Vagina (tissue), 2 donors: ENCODE measurements around the gene PAX9. TPM values are rescaled to one million over a fixed set of nuclear protein-coding genes. Genes with fewer than 3 reads are reported as not detected.

ENCODE experiments used
- DNase-seq, 2 donors: peaks; one replicate each; pipeline ENCODE4 v3.0.0-alpha.2; 2017; ENCODE audit errors: extremely low spot score in 2 of 2
- H3K27ac ChIP-seq: fragments of 200-600 bp; sonication (generic); one replicate; pipeline ENCODE4 v1.5.1; 2019
- H3K27me3 ChIP-seq: fragments of 200-600 bp; sonication (generic); one replicate; pipeline ENCODE4 v1.5.1; 2019
- H3K36me3 ChIP-seq, 2 donors: fragments of 200-600 bp; sonication (generic); one replicate each; pipeline ENCODE4 v1.5.1; 2017 to 2019
- H3K4me1 ChIP-seq: fragments of 200-600 bp; sonication (generic); one replicate; pipeline ENCODE4 v1.5.1; 2019
- H3K4me3 ChIP-seq, 2 donors: fragments of 200-600 bp; sonication (generic); 1 replicate in 1 of 2; 2 replicates in 1 of 2; pipeline ENCODE4 v1.5.1; 2016 to 2019
- H3K9me3 ChIP-seq: fragments of 200-600 bp; sonication (generic); one replicate; pipeline ENCODE4 v1.5.1; 2019
- POLR2A ChIP-seq, 2 donors: fragments of 450-650 bp; IDR thresholded peaks; one replicate each; pipeline ENCODE4 v1.6.1; 2017; ENCODE audit warnings: antibody characterized with exemption in 2 of 2, mild to moderate bottlenecking in 2 of 2, moderate library complexity in 2 of 2
- POLR2AphosphoS5 ChIP-seq, 2 donors: sonication (generic); formaldehyde crosslinking; IDR thresholded peaks; one replicate each; pipeline ENCODE4 v1.9.0; 2017; ENCODE audit warnings: antibody characterized with exemption in 2 of 2, mild to moderate bottlenecking in 2 of 2, low read depth in 1 of 2; ENCODE audit not compliant: insufficient read depth in 1 of 2
- intact Hi-C: fragments of 100-400 bp; cut with DNase I; formaldehyde crosslinking; loops from one replicate; pipeline ENCODE4 v1.15.1; 2023
- total RNA-seq: library from RNA; depleted of rRNA; stranded (reverse); fragments of >200 nt; gene quantifications from one replicate; pipeline ENCODE4 v1.2.3, GENCODE V29; 2016
- TF ChIP-seq, protein P1 (sequence below), 3 experiments: fragments of 450-650 bp in 2 of 3; fragments of 200-600 bp in 1 of 3; sonication (generic) in 1 of 3; IDR thresholded peaks; one replicate each; pipeline ENCODE4 v1.5.1; 2017 to 2019; ENCODE audit warnings: antibody characterized with exemption in 3 of 3, mild to moderate bottlenecking in 2 of 3, moderate library complexity in 2 of 3

The PAX9 gene
- total RNA-seq, 1 donor from 2014 or later: 1.5 TPM

DNA sequence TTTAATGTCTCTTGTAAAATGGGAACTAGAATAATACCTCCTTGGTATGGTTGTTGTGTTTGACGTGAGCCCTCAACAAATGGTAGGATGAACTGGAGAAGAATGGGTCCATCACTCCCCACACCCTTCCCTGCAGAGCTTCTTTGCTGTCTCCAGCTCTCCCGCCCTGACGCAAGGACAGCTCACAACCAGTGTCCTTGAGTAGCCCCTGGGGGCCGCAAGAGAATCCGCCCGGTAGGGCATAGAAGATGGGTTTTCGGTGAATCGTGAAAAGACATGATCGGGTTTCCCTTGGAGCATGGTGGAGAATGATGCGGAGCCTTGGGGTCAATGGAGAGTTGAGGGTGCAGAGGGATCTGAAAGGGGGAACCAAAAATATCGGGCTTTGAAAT is 6.1 kb upstream of the PAX9 start:
- no peak overlapping the region for H3K4me3 ChIP-seq
- H3K27me3 ChIP-seq: peaks cover 31% of the 10 kb centered on the region
- H3K9me3 ChIP-seq: no peaks in the 10 kb centered on the region
- H3K4me1 ChIP-seq: peaks cover 32% of the 10 kb centered on the region
- H3K27ac ChIP-seq: no peak overlapping the region
- no peaks in the 10 kb centered on the region for H3K36me3 ChIP-seq
- TF ChIP-seq POLR2AphosphoS5 (IDR thresholded peaks at IDR 0.05; ENCODE audit: insufficient read depth in 1 of 2, low read depth in 1 of 2) (no peak), POLR2A (IDR thresholded peaks at IDR 0.05) (no peak)
- TF ChIP-seq, protein P1, sequence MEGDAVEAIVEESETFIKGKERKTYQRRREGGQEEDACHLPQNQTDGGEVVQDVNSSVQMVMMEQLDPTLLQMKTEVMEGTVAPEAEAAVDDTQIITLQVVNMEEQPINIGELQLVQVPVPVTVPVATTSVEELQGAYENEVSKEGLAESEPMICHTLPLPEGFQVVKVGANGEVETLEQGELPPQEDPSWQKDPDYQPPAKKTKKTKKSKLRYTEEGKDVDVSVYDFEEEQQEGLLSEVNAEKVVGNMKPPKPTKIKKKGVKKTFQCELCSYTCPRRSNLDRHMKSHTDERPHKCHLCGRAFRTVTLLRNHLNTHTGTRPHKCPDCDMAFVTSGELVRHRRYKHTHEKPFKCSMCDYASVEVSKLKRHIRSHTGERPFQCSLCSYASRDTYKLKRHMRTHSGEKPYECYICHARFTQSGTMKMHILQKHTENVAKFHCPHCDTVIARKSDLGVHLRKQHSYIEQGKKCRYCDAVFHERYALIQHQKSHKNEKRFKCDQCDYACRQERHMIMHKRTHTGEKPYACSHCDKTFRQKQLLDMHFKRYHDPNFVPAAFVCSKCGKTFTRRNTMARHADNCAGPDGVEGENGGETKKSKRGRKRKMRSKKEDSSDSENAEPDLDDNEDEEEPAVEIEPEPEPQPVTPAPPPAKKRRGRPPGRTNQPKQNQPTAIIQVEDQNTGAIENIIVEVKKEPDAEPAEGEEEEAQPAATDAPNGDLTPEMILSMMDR (IDR thresholded peaks at IDR 0.05): no peak
- intact Hi-C loops: no loop called here
- DNase-seq: no peak

DNA sequence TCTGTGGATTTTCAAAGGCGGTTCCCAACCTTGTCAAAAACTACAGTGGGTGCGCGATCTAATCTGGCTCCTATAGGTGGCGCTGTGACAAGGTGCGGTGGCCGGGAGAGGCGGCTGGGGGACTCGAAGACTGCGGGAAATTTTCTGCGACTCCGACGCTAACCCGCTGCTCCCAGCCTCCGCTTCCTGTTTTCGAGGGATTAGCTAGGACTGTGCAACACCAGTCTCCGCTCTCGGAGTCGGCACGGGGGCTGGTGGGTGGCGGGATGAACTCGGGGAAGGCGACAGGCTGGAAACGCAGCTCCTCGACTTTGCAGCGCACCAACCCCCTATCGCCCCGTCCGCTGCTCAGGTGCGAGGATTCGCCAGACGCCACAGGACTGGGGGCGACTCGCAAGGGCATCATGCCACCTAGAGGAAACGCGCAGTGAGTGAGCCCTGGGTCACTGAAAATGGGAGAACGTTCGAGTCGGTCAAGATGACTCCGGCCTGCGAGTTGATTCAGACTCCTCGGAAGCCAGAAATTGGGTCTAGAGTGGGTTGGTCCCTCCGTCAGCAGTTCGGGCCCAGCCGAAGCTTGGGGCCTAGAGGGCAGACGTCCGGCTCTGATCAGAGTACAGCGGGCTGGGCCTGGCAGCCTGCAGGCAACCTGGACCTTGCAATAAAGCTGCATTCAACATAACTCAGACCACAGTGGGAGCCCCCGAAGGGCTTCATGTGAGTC is 5.5 kb upstream of the PAX9 start:
- no peak overlapping the region for H3K27ac ChIP-seq
- no peaks in the 10 kb centered on the region for H3K36me3 ChIP-seq
- peaks cover 35% of the 10 kb centered on the region for H3K4me1 ChIP-seq
- no peak for DNase-seq
- peak overlapping the region in 1 of 2 donors; percentile 31 for H3K4me3 ChIP-seq
- H3K9me3 ChIP-seq: no peaks in the 10 kb centered on the region
- peaks cover 35% of the 10 kb centered on the region for H3K27me3 ChIP-seq
- intact Hi-C loops: no loop called here
- TF ChIP-seq POLR2AphosphoS5 (IDR thresholded peaks at IDR 0.05; ENCODE audit: insufficient read depth in 1 of 2, low read depth in 1 of 2) (no peak), POLR2A (IDR thresholded peaks at IDR 0.05) (no peak)
- TF ChIP-seq, protein P1 (IDR thresholded peaks at IDR 0.05): no peak

DNA sequence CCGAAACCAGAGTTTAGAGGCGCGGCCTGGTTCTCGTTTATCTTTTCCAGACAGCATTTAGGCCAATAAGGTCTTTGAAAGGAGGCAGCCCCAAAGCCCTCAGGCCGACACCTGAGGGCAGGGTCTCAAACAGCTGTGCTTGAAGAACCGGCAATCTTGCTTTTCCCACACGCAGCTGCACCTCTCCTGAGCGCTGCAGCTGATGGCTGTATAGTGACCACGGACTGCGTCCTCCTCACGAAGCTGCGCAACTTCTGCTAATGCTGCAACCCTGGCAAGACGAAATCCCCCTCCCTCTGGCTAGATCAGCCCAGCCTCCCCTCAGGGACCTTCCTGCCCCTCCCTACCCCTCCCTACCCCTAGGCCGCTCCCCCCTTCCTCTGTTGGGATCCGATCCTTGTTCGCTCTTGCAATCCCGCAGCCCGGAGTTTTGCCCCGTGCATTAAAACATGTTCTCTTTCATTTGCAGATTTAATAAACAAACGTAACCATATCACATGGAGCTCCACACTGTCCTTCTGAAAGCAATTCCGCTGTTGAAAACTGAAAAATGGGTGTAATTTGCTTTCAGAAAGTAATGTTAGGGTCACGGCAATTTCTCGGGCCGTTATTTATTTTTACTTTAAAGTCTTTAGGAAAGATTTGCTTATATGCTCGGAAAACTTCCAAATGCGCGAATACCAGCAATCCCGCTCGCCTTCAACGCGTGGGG is 4.8 kb upstream of the PAX9 start:
- intact Hi-C loops: no loop called here
- no peak overlapping the region for H3K27ac ChIP-seq
- H3K36me3 ChIP-seq: no peaks in the 10 kb centered on the region
- no peak for DNase-seq
- TF ChIP-seq POLR2AphosphoS5 (IDR thresholded peaks at IDR 0.05; ENCODE audit: insufficient read depth in 1 of 2, low read depth in 1 of 2) (no peak), POLR2A (IDR thresholded peaks at IDR 0.05) (no peak)
- TF ChIP-seq, protein P1 (IDR thresholded peaks at IDR 0.05): no peak
- no peaks in the 10 kb centered on the region for H3K9me3 ChIP-seq
- H3K4me1 ChIP-seq: peaks cover 42% of the 10 kb centered on the region
- peaks cover 42% of the 10 kb centered on the region for H3K27me3 ChIP-seq
- H3K4me3 ChIP-seq: peak overlapping the region; percentile 23 to 31

DNA sequence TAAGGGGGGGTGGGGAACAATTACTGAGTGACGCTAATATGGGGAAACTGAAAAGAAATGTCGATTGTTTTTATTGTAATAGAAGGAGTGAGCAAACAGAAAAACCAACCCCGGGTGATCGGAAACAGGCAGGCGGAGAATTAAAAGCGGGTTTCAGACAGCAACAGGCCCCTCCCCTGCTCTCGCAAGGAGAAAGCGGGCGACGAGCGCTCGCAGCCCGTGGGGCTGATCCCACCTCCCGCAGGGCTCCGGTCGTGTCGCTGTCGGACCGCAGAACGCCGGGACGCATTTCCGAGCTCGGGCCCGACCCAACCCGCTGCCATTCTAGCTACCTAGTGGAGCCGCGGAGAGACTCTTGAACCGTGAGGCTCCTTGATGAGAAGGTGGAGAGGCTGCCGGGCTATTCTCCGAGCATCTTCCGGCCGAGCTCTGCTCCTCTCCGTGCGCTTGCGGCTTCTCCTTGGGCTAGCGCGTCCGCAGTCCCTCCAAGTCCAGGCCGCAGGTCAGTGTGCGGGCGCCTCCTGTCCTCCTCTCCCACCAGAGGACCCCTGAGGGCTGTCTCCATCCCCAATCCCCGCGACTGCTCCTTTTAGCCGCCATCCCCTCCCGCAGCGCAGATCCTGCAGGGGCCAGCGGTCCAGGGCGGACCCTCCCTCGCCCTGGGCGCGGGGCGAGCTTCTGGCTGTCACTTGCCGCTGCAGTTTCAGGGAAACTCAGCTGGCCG is 4.1 kb upstream of the PAX9 start:
- H3K4me1 ChIP-seq: peaks cover 49% of the 10 kb centered on the region
- H3K36me3 ChIP-seq: no peaks in the 10 kb centered on the region
- H3K27me3 ChIP-seq: peaks cover 44% of the 10 kb centered on the region
- H3K9me3 ChIP-seq: no peaks in the 10 kb centered on the region
- peak overlapping the region; percentile 23 to 31 for H3K4me3 ChIP-seq
- TF ChIP-seq POLR2AphosphoS5 (IDR thresholded peaks at IDR 0.05; ENCODE audit: insufficient read depth in 1 of 2, low read depth in 1 of 2): no peak
- TF ChIP-seq POLR2A (IDR thresholded peaks at IDR 0.05): no peak
- TF ChIP-seq, protein P1 (IDR thresholded peaks at IDR 0.05): no peak
- DNase-seq: no peak
- no peak overlapping the region for H3K27ac ChIP-seq
- intact Hi-C loops: no loop called here
